Spinal cord (tissue), 10 donors: ENCODE results near the gene FCGBP. TPM values are rescaled to one million over a fixed set of nuclear protein-coding genes. Genes with fewer than 3 reads are reported as not detected.
"Not testable (repeated sequence)": the region's sequence is repeated elsewhere in the genome, so short reads cannot be mapped to it uniquely, and the experiment has no call there.

Source experiments
- DNase-seq, 6 donors: peaks; one replicate each; pipeline versions ENCODE4 v3.0.0 to v3.0.0-alpha.2; 2013 to 2015; ENCODE audit warnings: low spot score in 6 of 6, low read depth in 4 of 6
- H3K27ac ChIP-seq: one replicate; pipeline ENCODE4 v1.5.1; 2013; ENCODE audit warnings: low read depth, low read length, control low read depth
- H3K27me3 ChIP-seq: one replicate; pipeline ENCODE4 v1.6.1; 2013; ENCODE audit warnings: low read length; ENCODE audit not compliant: control insufficient read depth, insufficient read depth
- H3K36me3 ChIP-seq: one replicate; pipeline ENCODE4 v1.6.1; 2013; ENCODE audit warnings: low read length; ENCODE audit not compliant: control insufficient read depth, insufficient read depth
- H3K4me1 ChIP-seq: one replicate; pipeline ENCODE4 v1.6.1; 2013; ENCODE audit warnings: low read length; ENCODE audit not compliant: control insufficient read depth, insufficient read depth
- H3K4me3 ChIP-seq: one replicate; pipeline ENCODE4 v1.5.1; 2013; ENCODE audit warnings: low read depth, low read length, control low read depth
- H3K9me3 ChIP-seq: one replicate; pipeline ENCODE4 v1.6.1; 2013; ENCODE audit warnings: low read length; ENCODE audit not compliant: control insufficient read depth, insufficient read depth
- WGBS: methylation state at CpG from one replicate; pipeline ENCODE4 v1.1.5; 2013; ENCODE audit warnings: missing lambda C conversion rate; ENCODE audit not compliant: insufficient coverage; 5-methylcytosine and 5-hydroxymethylcytosine counted together
- polyA plus RNA-seq, 2 donors: library from polyadenylated mRNA; unstranded; fragments of 120-200 nt; gene quantifications; one replicate each; pipeline ENCODE4 v1.2.1, GENCODE V29; 2013; ENCODE audit not compliant: insufficient read length in 2 of 2
- total RNA-seq, 2 donors: library from RNA; depleted of rRNA in 1 of 2; stranded (reverse); fragments of 120-200 nt in 1 of 2; fragments of >200 nt in 1 of 2; gene quantifications; one replicate each; pipeline versions ENCODE4 v1.2.3 to v1.2.4, GENCODE V29; 2013 to 2014
- donor health status: healthy.

Gene FCGBP
- total and polyA plus RNA-seq, 4 donors = 2.0 to 3.7 (median 2.6) TPM

DNA sequence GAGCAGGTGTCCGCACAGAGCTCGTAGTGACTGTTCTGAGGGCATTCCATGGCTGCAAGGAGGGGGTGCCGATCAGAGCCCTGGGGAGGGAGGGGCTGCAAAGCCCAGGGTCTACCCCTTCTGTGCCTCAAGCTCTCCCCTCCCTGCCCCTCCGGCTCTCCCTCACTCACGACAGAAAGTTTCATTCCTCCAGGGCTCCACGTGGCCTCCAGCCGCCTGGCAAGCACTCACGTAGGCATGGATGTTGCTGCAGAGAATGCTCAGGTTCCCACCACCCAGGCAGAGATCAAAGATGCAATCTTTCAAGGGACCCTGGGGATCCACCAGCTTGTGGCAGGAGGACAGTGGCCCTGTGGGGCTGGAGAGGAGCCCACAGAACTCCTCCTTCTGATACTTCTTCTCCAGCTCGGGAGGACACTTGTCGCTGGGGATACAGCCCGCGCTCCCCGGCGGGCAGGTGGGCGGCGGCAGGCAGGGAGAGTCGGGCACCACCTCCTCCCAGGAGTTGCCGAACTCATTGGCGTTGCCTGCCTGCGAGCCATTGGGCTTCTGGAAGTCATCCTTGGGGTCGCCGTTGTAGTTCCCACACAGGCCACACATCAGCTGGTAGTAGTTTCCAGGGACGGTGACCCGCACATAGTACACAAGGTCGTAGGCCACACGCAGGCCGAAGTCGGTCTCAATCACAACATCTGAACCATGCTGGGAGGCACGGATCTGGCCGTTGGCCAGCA, 48.4 kb downstream of the FCGBP start:
- not testable (repeated sequence) for H3K27me3 ChIP-seq, H3K4me1 ChIP-seq, H3K27ac ChIP-seq, H3K36me3 ChIP-seq, H3K9me3 ChIP-seq, H3K4me3 ChIP-seq, DNase-seq
- WGBS = 85% methylated on average over 5 of the region's 30 CpGs

DNA sequence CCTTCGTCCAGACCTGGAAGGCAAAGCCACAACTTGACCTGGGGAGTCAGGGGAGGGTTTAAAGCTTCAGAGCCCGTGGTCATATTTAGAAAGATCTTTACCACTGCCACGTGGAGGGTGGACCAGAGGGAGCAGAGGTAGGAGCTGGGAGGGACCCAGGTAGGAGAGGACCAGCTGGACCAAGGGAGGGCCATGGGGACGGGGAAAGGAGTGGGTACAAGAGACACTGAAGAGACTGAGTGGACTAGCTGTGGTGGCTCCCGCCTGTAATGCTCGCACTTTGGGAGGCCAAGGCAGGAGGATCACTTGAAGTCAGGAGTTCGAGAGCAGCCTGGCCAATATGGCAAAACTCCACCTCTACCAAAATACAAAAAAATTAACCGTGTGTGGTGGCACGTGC, 49.7 kb downstream of the FCGBP start:
- 86% methylated on average over 1 of the region's 9 CpGs for WGBS
- not testable (repeated sequence) for H3K4me3 ChIP-seq, H3K27me3 ChIP-seq, DNase-seq, H3K9me3 ChIP-seq, H3K4me1 ChIP-seq, H3K27ac ChIP-seq, H3K36me3 ChIP-seq

Other genes starting within 250 kb of the FCGBP start
- under 1 TPM in 1 of 2 donors, not detected in 1; 0.28 TPM for gene LGALS14, start 230.2 kb downstream of the FCGBP start, total RNA-seq
- gene LGALS14, start 230.2 kb downstream of the FCGBP start, polyA plus RNA-seq = under 1 TPM; 0.35 to 0.57 TPM
- 1 to 10 TPM; 1.2 to 8.4 TPM for gene CLC, start 196.6 kb downstream of the FCGBP start, total RNA-seq
- under 1 TPM; 0.51 to 0.82 TPM for gene CLC, start 196.6 kb downstream of the FCGBP start, polyA plus RNA-seq
- gene LEUTX, start 155.8 kb downstream of the FCGBP start, total RNA-seq = not detected
- gene LEUTX, start 155.8 kb downstream of the FCGBP start, polyA plus RNA-seq = not detected
- 10 to 100 TPM; 12.6 to 16.6 TPM for gene DYRK1B, start 100.5 kb downstream of the FCGBP start, total RNA-seq
- 10 to 100 TPM; 32.9 to 38.4 TPM for gene DYRK1B, start 100.5 kb downstream of the FCGBP start, polyA plus RNA-seq
- 100 to 1,000 TPM in 1 of 2 donors, 10 to 100 TPM in 1; 98.0 to 141 TPM for gene FBL, start 88.3 kb downstream of the FCGBP start, total RNA-seq
- 100 to 1,000 TPM; 122 to 148 TPM for gene FBL, start 88.3 kb downstream of the FCGBP start, polyA plus RNA-seq
- gene PSMC4, start 36.5 kb upstream of the FCGBP start, total RNA-seq = 10 to 100 TPM; 80.9 to 90.5 TPM
- gene PSMC4, start 36.5 kb upstream of the FCGBP start, polyA plus RNA-seq = 100 to 1,000 TPM; 104 to 106 TPM
- gene ZNF546, start 62.4 kb upstream of the FCGBP start, total RNA-seq = 10 to 100 TPM; 14.1 to 18.0 TPM
- 1 to 10 TPM; 6.1 to 9.5 TPM for gene ZNF546, start 62.4 kb upstream of the FCGBP start, polyA plus RNA-seq
- 10 to 100 TPM; 32.7 to 35.7 TPM for gene ZNF780B, start 121.6 kb upstream of the FCGBP start, total RNA-seq
- 10 to 100 TPM; 17.7 to 18.9 TPM for gene ZNF780B, start 121.6 kb upstream of the FCGBP start, polyA plus RNA-seq
- 10 to 100 TPM; 27.2 to 27.4 TPM for gene ZNF780A, start 156.3 kb upstream of the FCGBP start, total RNA-seq
- 10 to 100 TPM in 1 of 2 donors, 1 to 10 TPM in 1; 9.0 to 14.5 TPM for gene ZNF780A, start 156.3 kb upstream of the FCGBP start, polyA plus RNA-seq